PC-3 (cell line): Measurements from ENCODE around the gene RNF208. TPM values are rescaled to one million over a fixed set of nuclear protein-coding genes. Genes with fewer than 3 reads are reported as not detected.

Experiments
- ATAC-seq: fragments of 200-7000 bp; cut with Tn5 transposase; 2 replicates; pipeline ENCODE4 v1.9.1; 2020; ENCODE audit warnings: mild to moderate bottlenecking, moderate library complexity
- BruUV-seq: library from RNA; stranded (reverse); fragments of 400-500 nt; replicated peaks from 2 replicates; lab custom pipeline; 2021; lab: Mats Ljungman, UMichigan
- CTCF ChIA-PET: fragments of 300-600 bp; sonication (Branson Sonifier 250); formaldehyde crosslinking; loops from one replicate; lab custom pipeline; 2022; ENCODE audit warnings: antibody characterized with exemption; lab: Charles Lee
- POLR2A ChIA-PET: fragments of 300-600 bp; sonication (Branson Sonifier 250); formaldehyde crosslinking; loops from one replicate; lab custom pipeline; 2022; ENCODE audit warnings: antibody characterized with exemption; ENCODE audit not compliant: unreplicated experiment; lab: Charles Lee
- DNase-seq: peaks from one replicate; pipeline ENCODE4 v3.0.0-alpha.2; 2015
- H2AFZ ChIP-seq: fragments of 300-600 bp; sonication (generic); 2 replicates; pipeline ENCODE4 v1.6.0; 2016; ENCODE audit warnings: antibody characterized with exemption, low read length
- H3F3A ChIP-seq: fragments of 300-600 bp; sonication (generic); one replicate; pipeline ENCODE4 v1.6.0; 2017; ENCODE audit warnings: antibody characterized with exemption, low read length, control low read depth, mild to moderate bottlenecking; ENCODE audit not compliant: unreplicated experiment
- H3K27ac ChIP-seq: fragments of 300-600 bp; sonication (generic); 2 replicates; pipeline ENCODE4 v1.5.1; 2016; ENCODE audit warnings: mild to moderate bottlenecking, low read length
- H3K27me3 ChIP-seq: fragments of 300-600 bp; sonication (generic); 2 replicates; pipeline ENCODE4 v1.6.1; 2016; ENCODE audit warnings: low read length, mixed read lengths
- H3K36me3 ChIP-seq: fragments of 300-600 bp; sonication (generic); 2 replicates; pipeline ENCODE4 v1.6.1; 2016; ENCODE audit warnings: low read depth, mixed run types, low read length, mixed read lengths
- H3K4me1 ChIP-seq: fragments of 300-600 bp; sonication (generic); 2 replicates; pipeline ENCODE4 v1.5.1; 2016; ENCODE audit warnings: low read length; ENCODE audit not compliant: insufficient read depth
- H3K4me2 ChIP-seq: fragments of 300-600 bp; sonication (generic); 2 replicates; pipeline ENCODE4 v1.6.0; 2016; ENCODE audit warnings: low read length
- H3K4me3 ChIP-seq: fragments of 300-600 bp; sonication (generic); 2 replicates; pipeline ENCODE4 v1.5.1; 2016; ENCODE audit warnings: mild to moderate bottlenecking, low read length, mixed read lengths
- H3K79me2 ChIP-seq: fragments of 300-600 bp; sonication (generic); 2 replicates; pipeline ENCODE4 v1.6.1; 2017; ENCODE audit warnings: low read length, mixed read lengths
- H3K9ac ChIP-seq: fragments of 300-600 bp; sonication (generic); 2 replicates; pipeline ENCODE4 v1.6.0; 2016; ENCODE audit warnings: mild to moderate bottlenecking, low read length
- H3K9me2 ChIP-seq: fragments of 300-600 bp; sonication (generic); replicated peaks from 2 replicates; pipeline ENCODE4 v1.6.1; 2016; ENCODE audit warnings: mixed run types, low read length, mixed read lengths
- H3K9me3 ChIP-seq: fragments of 300-600 bp; sonication (generic); 2 replicates; pipeline ENCODE4 v1.6.1; 2016; ENCODE audit warnings: low read length, mixed read lengths
- H4K20me1 ChIP-seq: fragments of 300-600 bp; sonication (generic); 2 replicates; pipeline ENCODE4 v1.6.1; 2016; ENCODE audit warnings: low read length, mixed read lengths
- CTCF ChIP-seq: fragments of 300-600 bp; sonication (generic); conservative IDR thresholded peaks from 2 replicates; pipeline ENCODE4 v1.5.1; 2017; ENCODE audit warnings: antibody characterized with exemption, low read depth, mild to moderate bottlenecking, low read length
- EZH2 ChIP-seq: fragments of 300-600 bp; sonication (generic); IDR thresholded peaks from one replicate; pipeline ENCODE4 v1.6.1; 2017; ENCODE audit warnings: antibody characterized with exemption, mild to moderate bottlenecking, low read length; ENCODE audit not compliant: unreplicated experiment
- EZH2phosphoT487 ChIP-seq: fragments of 300-600 bp; sonication (generic); IDR thresholded peaks from 2 replicates; pipeline ENCODE4 v1.6.1; 2018; ENCODE audit warnings: mild to moderate bottlenecking, antibody characterized with exemption, low read length, borderline replicate concordance
- intact Hi-C: fragments of 100-400 bp; cut with micrococcal nuclease; formaldehyde crosslinking; loops from 2 replicates; pipeline ENCODE4 v1.9.0; 2023
- total RNA-seq: library from RNA; depleted of rRNA; stranded (reverse); fragments of >200 nt; gene quantifications from 2 replicates; pipeline ENCODE4 v1.2.3, GENCODE V29; 2014

RNF208 gene
- total RNA-seq, 1 experiment from 2014 or later, result 1.7 TPM

- intact Hi-C loops, result no loop called here
- Histone ChIP-seq H3K79me2 (peaks cover 18% of the 10 kb centered on the region), H3F3A (no peaks in the 10 kb centered on the region), H3K9me2 (no peaks in the 10 kb centered on the region), H3K27ac (no peak overlapping the region), H3K9me3 (no peaks in the 10 kb centered on the region), H3K9ac (peak overlapping the region; percentile 91; the same call in 1 of the 2 replicates), H2AFZ (no peak overlapping the region), H3K4me1 (peaks cover 15% of the 10 kb centered on the region; the same call in 1 of the 2 replicates), H3K4me2 (peak overlapping the region; percentile 94), H3K4me3 (peak overlapping the region; percentile 93), H3K36me3 (no peaks in the 10 kb centered on the region; the same call in 1 of the 2 replicates), H3K27me3 (no peaks in the 10 kb centered on the region), H4K20me1 (no peaks in the 10 kb centered on the region)
- ChIA-PET CTCF (no interaction called here), POLR2A (no interaction called here)
- BruUV-seq, result no TSS peak
- DNase-seq (no peak), ATAC-seq (no peak)
- TF ChIP-seq CTCF (no peak), EZH2 (no peak), EZH2phosphoT487 (no peak)
Observed at GRCh38 chr9:137256362-137256761, 34.3 kb upstream of the RNF208 start.

GRCh38 chr9:137255448-137256114, 33.5 kb upstream of the RNF208 start:
- BruUV-seq, result no TSS peak
- POLR2A ChIA-PET, result no interaction called here
- peak overlapping the region; percentile 74 for H2AFZ ChIP-seq

More at GRCh38 chr9:137255448-137256114, 33.5 kb upstream of the RNF208 start:
- Histone ChIP-seq H3K9me3 (no peaks in the 10 kb centered on the region), H4K20me1 (no peaks in the 10 kb centered on the region), H3K27me3 (no peaks in the 10 kb centered on the region), H3K27ac (no peak overlapping the region), H3K9me2 (no peaks in the 10 kb centered on the region), H3K79me2 (peaks cover 18% of the 10 kb centered on the region), H3K4me2 (peak overlapping the region; percentile 94), H3K4me3 (peak overlapping the region; percentile 93), H3F3A (no peaks in the 10 kb centered on the region), H3K9ac (peak overlapping the region; percentile 91), H3K36me3 (no peaks in the 10 kb centered on the region; the same call in 1 of the 2 replicates), H3K4me1 (peaks cover 15% of the 10 kb centered on the region; the same call in 1 of the 2 replicates)
- intact Hi-C loops, result no loop called here
- CTCF ChIA-PET, result no interaction called here
- TF ChIP-seq EZH2, result no peak
- TF ChIP-seq CTCF, result no peak
- no peak for TF ChIP-seq EZH2phosphoT487
- ATAC-seq (peak; percentile 55), DNase-seq (peak; percentile 6)
